T-helper 2 cell (primary cell): ENCODE measurements around the gene EFCAB8.
"Not testable (repeated sequence)": the region's sequence is repeated elsewhere in the genome, so short reads cannot be mapped to it uniquely, and the experiment has no call there.

Experiments
- DNase-seq, 5 experiments: peaks; one replicate each; pipeline versions ENCODE4 v3.0.0 to v3.0.0-alpha.2; 2012 to 2022

EFCAB8 gene

DNA sequence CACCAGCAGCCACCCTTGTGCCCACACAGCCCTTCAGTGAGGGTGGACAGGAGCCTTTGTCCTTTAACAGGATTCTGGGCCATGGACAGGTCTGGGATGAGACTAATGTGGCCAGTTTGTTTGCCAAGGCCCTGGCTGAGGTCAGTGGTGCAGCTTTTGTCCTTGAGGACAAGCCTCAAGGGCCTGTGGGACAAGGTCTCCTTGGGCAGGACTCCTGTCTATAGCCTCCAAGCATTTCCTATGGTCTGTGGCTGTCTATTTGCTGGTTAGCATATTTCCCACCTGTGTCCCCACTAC, 101.4 kb downstream of the EFCAB8 start:
- DNase-seq, result no peak

DNA sequence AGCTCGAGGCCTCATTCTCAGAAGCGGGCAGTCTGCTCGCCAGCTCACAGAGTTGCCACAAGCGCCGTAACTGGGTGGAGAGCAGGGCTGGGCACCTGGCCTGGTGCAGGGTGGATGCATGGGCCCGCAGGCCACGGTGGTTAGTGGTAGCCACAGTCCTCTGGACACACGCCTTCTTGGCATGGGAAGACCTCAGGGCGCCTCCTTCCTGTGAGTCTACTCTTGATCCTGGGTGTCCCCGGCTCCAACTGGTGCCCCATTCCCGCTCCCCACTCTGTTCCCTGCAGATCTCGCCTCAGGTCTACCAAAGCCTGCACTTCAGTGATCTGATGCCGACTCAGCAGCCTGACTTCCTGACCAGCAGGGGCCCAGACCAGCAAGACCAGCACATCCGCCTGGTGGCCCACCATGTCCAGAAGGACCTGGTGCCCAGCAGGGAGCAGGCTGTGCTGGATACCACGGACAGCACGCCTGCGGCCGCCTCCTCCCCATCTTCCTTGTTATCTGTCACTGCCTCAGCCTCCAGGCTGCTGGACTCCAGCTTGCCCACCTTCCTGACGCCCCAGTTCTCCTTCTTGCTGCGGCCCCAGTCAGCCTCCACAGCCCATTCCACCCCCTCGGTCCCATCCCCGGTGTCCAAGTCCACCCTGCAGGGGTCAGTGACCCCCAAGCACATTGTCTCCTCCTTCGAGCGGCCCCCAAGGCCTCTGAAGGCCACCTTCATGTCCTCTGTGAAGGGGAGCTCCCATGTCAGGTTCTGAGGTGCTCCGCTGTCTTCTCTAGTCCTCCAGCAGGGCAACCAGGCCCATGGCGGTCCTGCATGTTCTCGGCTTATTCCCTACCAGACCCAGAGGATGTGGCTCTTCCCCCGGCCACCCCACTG, 102.4 kb downstream of the EFCAB8 start:
- DNase-seq, result no peak

DNA sequence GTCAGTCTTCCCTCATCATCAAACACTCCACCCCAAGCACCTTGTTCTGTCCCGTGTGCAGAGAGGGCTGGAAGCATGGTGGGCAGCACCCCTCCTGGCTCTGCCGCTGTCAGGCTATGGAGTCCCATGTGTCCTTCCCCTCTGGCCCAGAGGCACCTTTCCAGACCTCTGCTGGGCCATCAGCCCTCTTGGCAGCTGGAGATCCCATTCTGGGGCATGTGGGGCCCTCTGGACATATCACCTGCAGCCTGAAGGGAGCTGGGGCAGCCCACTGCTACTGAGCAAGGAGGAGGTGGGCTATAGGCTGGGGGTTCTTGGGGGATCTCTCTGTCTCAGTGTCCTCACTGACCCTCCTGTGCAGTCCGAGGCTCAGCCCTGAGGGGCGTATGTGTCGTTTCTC, 103.3 kb downstream of the EFCAB8 start:
- DNase-seq, result no peak

DNA sequence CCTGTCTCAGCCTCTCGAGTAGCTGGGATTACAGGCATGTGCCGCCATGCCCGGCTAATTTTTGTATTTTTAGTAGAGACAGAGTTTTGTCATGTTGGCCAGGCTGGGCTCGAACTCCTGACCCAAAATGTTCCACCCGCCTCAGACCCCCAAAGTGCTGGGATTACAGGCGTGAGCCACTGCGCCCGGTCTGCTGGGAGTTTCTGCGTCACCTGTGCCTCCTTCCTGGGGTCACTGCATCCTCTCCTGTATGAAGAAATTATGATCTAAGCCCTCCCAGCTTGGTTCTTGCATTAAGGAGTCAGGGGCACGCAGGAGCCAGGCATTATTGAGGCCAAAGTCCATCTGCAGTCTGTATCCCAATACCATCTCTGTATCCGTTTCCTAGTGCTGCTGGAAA, 103.9 kb downstream of the EFCAB8 start:
- not testable (repeated sequence) for DNase-seq

DNA sequence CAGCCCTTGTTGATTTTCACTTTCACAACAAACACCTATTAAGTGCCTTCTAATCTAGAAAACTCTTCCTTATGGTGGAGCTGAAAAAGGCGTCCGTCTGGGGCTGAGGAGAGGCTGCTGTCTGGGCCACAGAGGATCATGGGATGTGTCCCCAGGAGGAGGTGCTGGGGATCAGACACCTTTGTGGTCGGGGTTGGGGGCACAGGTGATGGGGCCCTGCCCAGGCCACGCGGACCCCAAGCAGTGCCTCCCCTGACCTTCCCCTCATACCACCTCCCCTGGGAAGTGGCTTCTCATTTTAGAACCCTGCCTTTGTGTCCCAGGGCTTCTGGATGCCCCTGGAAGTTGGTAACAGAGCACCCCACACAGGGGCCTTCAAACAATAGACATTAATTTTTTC, 104.5 kb downstream of the EFCAB8 start:
- DNase-seq, result no peak

DNA sequence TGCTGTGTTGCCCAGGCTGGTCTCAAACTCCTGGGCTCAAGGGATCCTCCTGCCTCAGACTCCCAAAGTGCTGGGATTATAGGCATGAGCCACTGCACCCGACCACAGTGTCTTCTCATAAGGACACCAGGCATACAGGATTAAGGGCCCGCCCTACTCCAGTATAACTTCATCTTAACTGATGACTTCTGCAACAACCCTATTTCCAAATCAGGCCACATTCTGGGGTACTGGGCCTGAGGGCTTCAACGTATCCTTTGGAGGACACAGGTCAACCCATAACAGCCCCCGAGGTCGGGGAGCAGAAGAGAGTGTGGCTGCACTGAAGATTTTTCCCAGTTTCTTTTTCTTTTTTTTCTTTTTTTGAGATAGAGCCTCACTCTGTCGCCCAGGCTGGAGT, 105.9 kb downstream of the EFCAB8 start:
- DNase-seq, result no peak

DNA sequence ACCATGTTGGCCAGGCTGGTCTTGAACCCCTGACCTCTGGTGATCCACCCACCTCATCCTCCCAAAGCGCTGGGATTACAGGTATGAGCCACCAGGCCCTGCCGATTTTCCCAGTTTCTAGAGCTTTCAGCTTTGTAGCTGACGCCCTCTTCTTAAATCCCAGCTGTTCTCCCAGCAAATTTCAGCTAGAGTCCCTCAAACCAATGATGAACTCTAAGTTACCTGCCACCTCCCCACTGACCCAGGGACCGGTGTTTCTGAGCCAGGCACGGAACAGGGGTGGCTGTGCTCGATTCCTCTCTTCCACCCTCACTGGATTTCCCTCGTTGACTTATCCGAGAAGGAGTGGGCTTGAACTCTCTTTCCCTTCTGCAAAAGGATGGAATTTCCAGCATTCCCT, 106.4 kb downstream of the EFCAB8 start:
- no peak for DNase-seq

DNA sequence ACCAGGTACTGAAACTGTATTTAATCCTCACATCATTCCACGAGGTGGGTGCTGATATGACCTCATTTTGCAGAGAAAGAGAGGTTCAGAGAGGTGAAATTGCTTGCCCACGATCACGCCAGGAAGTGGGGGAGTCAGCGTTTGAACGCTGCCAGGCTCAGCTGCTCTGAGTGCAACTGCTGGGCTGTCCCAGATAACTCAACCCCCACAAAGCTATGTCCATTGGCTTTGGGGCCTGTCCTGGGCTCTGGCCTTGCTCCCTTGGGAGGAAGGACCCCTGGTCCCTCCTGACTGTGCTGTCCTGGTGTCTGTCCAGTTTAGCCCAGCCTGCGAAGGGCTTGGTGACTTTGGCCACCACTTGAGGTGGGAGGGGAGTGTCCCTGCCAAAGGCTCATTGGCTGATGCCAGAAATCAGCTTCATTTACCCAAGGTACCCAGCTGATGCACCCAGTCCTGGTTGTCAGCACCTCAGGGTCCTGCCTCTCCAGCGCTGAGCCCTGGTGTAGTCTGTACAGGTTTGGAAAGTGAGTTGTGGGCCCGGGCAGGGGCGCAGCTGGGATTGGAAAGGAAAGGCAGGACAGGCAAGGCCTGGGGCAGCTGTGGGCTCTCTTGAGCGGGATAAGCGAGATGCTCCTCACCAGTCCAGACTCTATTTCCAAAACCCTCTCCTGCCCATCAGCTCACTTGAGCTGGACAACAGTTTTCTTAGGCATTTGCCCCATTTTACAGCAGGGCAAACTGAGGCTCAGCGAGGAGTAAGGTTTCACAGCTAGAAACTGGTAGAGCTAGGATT, 107.1 kb downstream of the EFCAB8 start:
- DNase-seq, result peak in 2 of 5 experiments; percentile 52 to 77

DNA sequence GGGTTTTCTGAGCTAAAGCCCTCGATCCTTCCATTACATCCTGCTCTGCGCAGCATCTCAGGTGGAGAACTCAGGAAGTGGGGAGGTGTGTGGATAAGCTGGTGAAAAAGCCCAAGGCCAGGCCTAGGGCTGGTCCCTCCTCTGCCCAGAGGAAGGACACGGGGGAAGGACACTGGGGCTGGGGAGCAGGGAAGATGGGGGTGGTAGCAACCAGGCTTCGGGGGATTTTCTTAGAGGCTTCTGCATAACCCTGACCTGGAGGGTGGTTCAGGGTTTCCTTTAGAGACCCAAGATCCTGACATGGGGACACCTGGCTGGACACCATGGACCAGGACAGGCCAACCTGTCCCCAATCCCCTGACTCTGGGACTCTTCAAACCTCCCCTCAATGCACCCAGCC, 107.7 kb downstream of the EFCAB8 start:
- DNase-seq, result no peak

DNA sequence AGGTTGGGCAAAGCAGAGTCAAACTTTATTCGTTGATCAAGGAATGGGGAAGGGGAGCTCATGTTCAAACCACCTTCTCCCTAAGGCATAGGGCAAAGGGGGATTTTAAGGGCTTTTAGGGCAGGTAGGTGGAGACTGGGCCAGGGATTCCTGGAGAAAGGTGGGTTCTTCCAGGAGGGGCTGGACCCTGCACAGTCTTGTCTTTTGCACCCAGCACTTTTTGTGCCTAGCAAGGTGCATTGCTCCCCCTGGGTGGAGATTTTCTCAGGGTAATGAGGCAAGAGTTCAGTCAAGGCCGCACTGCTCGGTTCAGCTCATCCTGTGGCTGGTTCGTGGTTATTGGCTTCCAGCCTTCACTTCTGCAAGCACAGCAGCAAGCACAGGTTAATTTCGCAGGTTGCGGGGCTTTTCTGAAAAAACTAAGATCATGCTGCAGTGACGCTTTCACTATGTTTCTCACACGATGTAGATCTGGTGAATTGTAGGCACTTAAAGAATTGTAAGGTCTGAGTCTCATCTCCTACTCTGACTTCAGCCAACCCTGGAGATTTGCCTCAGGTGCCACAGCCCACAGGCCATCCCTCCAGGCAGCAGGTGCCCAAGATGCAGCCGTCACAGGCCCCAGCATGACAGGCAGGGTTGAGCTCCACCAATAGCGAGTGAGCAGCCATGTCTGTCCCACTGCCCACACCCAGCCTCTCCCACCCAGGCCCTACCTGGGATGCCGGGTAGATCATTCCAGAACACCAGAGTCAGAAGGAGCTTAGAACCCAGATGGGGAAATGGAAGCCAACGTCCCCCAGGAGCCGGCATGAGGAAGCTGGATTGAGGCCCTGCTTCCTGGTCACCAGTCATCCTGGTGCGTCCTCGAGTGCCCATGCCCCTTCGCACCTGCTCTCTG, 108.4 kb downstream of the EFCAB8 start:
- peak in 3 of 5 experiments; percentile 38 to 95 (median 82) for DNase-seq

DNA sequence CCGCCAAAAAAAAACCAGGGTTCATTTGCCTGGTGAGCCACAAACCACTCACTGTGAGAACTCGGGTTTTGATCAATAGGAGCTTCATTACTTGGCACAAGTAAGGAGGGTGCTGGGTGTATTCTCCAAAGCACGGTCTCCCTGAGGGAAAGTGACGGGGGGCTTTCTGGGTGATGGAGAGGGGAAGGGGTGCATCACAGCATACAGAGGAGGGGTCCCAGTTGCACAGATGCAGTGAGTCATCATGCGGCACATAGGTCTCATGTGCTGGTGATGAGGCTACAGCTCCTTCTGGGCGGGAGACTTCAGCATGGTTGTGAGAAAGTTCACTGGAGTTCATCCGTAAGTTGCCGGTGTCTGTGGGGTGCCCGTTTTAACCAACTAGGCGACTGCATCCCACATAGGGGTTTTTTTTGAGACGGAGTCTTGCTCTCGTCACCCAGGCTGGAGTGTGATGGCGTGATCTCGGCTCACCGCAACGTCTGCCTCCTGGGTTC, 109.3 kb downstream of the EFCAB8 start:
- peak in 3 of 5 experiments; percentile 34 to 87 (median 86) for DNase-seq

DNA sequence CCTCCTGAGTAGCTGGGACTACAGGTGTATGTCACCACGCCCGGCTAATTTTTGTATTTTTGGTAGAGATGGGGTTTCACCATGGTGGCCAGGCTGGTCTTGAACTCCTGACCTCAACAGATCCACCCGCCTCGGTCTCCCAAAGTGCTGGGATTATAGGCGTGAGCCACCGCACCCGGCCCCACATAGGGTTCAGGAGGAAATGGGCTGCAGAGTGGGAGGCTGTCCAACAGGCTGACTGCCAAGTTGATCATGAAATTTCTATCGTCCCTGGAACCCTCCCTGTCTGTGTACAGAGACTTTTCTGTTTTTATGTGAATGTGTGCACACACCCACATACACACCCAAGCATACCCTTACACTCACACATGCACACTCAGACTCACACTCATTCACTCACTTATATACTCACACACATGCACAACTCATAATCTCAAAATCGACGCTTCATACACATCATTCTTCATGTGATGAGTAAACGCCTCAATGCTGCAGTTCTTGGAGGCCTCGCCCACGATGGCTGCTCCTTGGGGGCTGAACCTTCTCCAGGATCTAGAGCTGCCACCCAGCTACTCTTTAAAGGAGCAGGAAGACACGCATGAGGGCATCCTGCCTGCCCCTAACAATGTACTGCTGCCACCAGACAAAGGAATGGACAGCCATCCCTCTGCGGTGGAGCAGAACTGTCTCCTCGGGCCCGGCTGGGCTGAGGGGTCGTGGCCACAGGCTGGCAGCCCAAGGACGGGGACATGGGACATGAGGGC, 109.9 kb downstream of the EFCAB8 start:
- peak in 2 of 5 experiments; percentile 33 to 71 for DNase-seq

DNA sequence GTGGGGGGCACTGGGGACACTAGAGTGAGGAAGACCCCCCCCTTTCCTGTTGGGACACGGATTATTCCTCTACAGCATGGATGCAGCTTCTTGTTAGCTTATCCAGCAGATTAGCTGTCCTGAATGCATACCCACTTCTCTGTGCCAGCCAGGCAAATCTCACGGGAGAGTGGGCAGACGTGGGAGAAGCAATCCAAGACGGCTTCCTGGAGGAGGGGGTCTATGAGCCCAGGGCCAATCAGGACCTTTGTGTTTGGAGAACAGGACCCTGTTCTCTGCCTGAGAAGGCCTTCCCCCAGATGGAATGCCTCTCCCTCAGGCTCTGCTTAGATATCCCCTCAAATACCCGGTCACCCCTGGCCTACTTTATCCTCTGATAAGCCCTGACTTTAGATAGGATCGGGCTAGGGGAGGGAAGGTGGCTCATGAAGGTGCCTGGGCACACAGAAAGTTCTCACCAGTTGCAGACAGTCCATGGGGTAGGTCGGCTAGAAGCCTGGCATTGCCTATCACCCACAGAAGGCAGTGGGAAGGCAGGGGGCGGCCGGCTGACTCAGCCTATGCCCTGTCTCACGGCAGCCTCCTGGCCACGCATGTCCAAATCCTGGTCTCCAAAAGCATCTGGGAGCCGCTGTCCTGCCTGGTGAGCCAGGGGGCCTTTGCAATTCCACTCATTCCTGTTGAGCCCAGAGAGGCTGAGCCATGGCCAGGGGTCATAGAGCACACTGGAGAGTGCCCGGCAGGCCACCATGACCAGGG, 110.8 kb downstream of the EFCAB8 start:
- DNase-seq, result no peak

DNA sequence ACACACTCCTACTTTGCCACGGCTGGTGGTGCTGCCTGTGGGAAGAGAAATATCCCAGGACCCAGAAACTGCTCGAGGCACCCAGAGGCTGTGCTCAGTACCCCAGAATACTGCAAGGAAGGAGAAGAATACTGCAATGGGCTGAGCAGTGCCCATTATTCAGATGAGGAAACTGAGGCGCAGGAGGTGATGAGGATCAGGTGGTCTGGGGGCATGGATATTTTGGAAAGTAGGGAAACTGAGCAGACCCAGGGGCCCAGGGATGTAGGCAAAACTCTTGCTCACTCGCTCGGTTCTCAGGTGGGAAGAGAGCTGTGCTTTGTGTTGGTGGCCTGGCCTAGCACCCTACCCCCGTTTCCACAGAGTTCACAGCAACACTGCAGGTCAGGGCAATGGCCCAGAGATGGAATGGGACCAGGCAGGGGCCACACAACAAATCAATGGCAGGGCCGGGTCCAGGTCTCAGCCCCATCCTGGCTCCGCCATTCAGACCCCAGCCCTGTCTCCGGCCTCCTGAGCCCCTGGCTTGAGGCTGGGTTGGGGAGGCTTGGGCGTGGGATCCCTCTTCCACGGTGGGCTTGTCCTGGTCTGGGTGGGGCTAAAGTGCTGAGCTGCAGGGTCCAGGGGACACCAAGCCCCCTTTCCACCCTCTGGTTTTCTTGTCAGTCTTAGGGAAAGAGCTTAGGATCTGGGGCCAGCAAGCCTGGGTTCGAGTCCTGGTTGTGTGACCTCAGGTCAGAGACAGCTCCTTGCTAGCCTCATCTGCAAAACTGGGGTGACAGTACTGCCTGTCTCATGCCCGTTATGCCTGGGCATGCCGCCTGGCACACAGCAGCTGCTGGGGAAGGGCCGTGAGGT, 111.6 kb downstream of the EFCAB8 start:
- no peak for DNase-seq

DNA sequence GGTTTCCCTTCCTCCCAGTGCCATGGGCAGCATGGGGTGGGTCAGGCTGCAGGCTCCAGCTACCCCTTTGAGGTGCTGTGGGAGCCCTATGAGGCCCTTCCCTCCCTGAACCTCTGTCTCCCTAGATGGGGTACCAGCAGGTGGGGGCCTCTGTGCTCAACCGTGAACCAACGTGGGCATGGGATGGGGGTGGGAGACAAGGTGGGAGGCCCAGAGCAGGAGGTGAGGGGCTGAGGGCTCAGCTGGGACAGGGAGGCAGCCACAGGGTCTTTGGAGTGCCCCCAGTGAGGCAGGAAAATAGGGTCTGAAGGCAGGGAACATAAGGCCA, 112.2 kb downstream of the EFCAB8 start:
- no peak for DNase-seq

DNA sequence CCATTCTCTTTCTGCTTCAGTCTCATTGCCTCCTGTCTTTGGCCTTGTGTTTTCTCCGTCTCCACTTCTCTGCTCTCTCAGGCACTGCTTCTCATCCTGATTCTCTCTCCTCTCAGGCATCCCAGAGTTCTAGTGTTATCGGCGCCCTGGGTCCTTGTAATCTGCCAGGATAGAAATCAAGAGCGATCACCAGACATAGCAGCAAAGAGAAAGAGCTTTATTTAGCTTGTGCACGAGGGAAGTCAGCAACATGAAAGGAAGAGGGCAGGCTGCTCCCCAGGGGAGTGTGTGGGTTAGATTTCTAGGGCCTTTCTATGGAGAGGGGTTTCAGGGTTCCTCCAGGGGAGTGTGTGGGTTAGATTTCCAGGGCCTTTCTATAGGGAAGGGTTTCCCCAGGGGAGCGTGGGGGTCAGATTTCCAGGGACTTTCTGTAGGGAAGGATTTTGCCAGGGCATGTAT, 113.0 kb downstream of the EFCAB8 start:
- DNase-seq, result peak in 1 of 5 experiments; percentile 70

DNA sequence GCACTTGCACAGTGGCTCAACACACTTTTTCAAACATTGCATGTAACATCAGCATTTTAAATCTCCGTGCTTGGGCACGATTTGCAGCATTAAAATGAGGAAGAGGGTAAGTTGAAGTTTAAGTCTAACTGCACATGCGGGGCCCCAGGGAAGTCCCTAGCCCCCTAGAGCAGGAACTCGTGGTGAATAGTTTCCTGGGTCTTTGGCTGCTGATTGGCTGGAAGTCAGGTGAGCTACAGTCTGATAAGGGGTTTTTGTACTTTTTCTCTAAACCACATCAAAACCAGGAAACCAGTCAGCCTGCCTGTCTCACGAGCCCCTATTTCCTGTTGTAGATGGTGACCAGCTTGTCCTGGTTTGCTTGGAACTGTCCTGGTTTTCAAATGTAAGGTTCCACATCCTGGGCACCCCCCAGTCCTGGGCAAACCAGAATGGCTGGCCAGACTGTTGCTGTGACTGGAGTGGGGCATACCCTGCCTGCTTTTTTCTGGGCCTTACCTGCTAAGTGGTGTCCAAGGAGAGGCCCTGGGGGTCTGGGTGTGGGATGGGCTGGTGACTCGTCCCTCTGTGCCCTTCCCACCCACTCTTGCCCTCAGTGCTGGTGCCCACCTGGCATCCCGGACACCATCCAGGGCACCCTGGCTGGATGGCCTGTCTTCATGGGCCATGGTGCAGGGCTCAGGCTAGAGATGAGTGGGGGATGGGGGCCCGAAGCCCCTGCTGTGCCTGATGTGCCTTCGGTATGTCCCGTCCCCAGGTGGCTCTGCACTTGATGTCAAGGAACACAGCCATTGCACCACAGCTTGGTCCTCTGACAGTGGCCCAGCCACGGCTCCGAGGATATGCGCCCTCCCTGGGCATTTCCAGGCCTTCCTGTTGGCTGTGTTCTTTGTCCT, 113.7 kb downstream of the EFCAB8 start:
- DNase-seq, result peak; percentile 44 to 99 (median 78)

DNA sequence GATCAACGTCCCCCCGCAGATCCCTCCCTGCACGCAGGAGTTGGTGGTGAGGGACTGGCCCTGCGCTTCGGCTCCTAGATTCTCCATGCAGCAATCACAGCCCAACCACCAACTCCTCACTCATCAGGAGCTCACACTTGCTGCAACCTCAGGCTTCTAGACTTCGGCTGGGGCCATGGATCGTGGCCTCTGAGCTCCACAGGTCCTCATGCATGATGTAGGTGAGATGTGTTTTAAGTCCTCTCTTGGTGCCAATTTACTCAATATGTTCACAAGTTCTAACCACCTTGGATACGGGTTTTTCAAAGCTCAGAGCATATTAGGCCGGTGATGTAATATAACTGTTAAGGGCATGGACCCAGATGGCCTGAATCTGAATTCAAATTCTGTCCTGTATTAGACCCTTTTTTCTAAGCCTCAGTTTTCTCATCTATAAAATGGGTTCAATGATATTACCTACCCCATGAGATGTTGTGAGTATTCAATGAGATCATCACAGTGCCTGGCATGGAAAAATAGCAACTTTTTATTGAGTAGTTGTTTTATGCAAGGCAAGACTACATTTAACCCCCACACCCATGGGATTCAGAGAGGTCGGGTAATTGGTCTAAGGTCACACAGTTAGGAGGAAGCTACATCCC, 114.5 kb downstream of the EFCAB8 start:
- peak in 2 of 5 experiments; percentile 10 to 53 for DNase-seq
